Measurements from ENCODE around the gene RTN4R. TPM values are rescaled to one million over a fixed set of nuclear protein-coding genes. Genes with fewer than 3 reads are reported as not detected.

The RTN4R gene
- total RNA-seq, 2 experiments from 2014 or later: 2.8 to 3.7 TPM

DNA sequence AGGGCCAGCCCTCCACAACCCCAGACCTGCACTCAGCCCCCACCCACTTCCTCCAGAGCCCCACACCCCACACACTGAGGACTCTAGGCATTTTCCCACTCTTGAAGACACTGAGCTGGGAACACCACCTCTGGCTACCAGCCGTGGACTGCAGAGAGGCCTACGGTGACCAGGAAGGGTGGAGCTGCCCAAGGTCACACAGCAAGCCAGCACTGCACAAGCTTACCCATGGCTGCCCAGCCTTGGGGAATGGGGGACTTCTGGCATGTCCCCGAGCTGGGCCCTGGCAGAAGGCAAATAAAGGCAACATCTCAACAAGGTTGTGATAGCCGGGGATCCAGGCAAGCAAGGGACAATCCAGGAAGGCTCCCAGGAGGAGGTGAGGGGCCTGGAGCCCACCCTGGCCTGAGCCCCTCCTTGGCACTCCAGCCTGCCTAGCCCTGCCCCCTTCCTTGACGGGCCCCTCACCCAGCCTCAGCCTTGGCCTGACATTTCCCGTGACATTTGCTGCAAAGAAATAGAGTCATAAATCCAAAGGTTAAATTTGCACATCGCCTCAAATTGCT lies 5.5 kb downstream of the RTN4R start:
- POLR2A ChIA-PET: interaction anchor here (1.0 kb wide), 1 partner anchor 115 kb away, joined by 3 read pairs; no protein-coding TSS in a partner anchor
- no peak overlapping the region for H3K27ac Mint-ChIP-seq
- H3K36me3 Mint-ChIP-seq (ENCODE audit: low read depth): no peaks in the 10 kb centered on the region
- no peaks in the 10 kb centered on the region for H3K9me3 Mint-ChIP-seq
- TF ChIP-seq, protein P1, sequence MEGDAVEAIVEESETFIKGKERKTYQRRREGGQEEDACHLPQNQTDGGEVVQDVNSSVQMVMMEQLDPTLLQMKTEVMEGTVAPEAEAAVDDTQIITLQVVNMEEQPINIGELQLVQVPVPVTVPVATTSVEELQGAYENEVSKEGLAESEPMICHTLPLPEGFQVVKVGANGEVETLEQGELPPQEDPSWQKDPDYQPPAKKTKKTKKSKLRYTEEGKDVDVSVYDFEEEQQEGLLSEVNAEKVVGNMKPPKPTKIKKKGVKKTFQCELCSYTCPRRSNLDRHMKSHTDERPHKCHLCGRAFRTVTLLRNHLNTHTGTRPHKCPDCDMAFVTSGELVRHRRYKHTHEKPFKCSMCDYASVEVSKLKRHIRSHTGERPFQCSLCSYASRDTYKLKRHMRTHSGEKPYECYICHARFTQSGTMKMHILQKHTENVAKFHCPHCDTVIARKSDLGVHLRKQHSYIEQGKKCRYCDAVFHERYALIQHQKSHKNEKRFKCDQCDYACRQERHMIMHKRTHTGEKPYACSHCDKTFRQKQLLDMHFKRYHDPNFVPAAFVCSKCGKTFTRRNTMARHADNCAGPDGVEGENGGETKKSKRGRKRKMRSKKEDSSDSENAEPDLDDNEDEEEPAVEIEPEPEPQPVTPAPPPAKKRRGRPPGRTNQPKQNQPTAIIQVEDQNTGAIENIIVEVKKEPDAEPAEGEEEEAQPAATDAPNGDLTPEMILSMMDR (IDR thresholded peaks at IDR 0.05): no peak
- CTCF ChIA-PET: no interaction called here
- DNase-seq (no peak), ATAC-seq (no peak)
- no peak overlapping the region for H3K4me3 Mint-ChIP-seq
- no peaks in the 10 kb centered on the region for H3K27me3 Mint-ChIP-seq
- H3K4me1 Mint-ChIP-seq (ENCODE audit: low read depth): no peaks in the 10 kb centered on the region
- intact Hi-C loops (cut with micrococcal nuclease): no loop called here

DNA sequence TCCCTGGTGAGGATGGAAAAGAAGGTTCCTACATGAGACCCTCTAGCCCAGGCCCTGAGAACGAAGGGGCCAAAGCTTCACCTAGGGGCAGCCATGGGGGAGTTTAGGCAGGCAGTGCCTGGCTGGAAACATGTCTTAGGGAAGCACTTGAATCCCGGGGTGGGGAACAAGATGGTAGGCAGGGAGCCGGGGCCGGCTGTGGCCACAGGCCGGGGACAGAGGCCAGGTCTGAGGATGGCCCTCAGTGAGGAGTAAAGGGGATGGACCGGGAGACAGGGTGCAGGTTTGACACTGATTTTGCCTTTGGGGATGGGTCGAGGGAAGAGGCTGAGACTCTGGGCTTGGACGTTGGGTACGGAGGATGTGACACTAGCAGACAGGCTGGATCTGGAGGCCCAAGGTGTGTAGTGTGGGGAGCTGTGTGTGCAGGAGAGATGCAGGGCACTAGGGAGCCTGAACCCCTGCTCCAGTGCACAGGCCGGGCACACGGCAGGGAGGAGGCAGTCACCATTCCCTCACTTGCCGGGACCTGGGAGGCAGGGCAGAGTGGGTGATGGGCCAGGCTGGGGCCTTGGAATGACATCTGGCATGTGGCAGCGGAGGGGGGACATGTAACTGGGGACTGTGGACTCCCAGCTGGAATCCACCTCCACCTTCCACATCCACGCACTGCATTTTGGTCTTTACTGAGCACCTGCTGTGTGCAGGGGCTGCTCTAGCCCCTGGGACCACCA lies 6.1 kb downstream of the RTN4R start:
- H3K27me3 Mint-ChIP-seq: no peaks in the 10 kb centered on the region

DNA sequence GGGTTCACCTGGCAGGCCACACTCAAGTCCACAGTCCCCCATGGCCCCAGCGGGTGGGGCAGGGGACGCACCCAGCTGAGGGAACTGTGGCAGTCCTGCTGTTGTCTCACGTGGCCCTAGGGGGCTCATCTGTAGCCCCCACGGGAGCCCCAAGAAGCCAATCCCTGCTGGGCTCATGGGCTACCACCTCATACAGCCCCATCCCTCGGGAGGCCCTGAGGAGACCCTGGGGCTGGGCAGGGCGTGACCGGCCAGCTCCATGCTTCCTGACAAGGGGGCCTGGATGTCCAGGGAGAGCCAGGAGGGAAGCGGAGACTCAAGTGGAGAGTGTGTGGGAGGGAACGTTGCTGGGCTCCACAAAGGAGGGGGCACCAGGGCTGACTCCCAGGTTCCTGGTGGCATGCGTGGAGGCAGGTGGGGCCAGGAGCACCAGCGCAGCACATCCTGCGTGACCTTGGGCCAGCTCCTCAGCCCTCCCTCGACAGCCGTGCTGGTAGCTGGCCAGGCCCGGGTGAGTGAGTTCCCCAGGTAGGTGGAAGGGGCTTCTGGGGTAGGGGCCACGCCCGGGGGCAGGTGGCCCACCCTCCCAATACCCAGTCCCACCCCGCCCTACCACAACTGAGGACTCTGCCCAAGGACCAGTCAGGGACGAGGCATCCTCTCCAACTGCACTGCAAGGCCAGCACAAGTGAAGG lies 7.9 kb downstream of the RTN4R start:
- H3K4me1 Mint-ChIP-seq (ENCODE audit: low read depth): no peaks in the 10 kb centered on the region
- no peaks in the 10 kb centered on the region for H3K36me3 Mint-ChIP-seq (ENCODE audit: low read depth)
- DNase-seq (no peak), ATAC-seq (no peak)
- POLR2A ChIA-PET: no interaction called here
- no peaks in the 10 kb centered on the region for H3K9me3 Mint-ChIP-seq
- CTCF ChIA-PET: no interaction called here
- no peak overlapping the region for H3K27ac Mint-ChIP-seq
- intact Hi-C loops (cut with micrococcal nuclease): no loop called here
- TF ChIP-seq, protein P1 (IDR thresholded peaks at IDR 0.05): no peak
- no peak overlapping the region for H3K4me3 Mint-ChIP-seq
- no peaks in the 10 kb centered on the region for H3K27me3 Mint-ChIP-seq

More for the DNA sequence above, 6.1 kb downstream of the RTN4R start:
- TF ChIP-seq, protein P1 (IDR thresholded peaks at IDR 0.05): no peak
- ATAC-seq (no peak), DNase-seq (no peak)
- H3K27ac Mint-ChIP-seq: no peak overlapping the region
- no peaks in the 10 kb centered on the region for H3K4me1 Mint-ChIP-seq (ENCODE audit: low read depth)
- H3K9me3 Mint-ChIP-seq: no peaks in the 10 kb centered on the region
- H3K4me3 Mint-ChIP-seq: no peak overlapping the region
- POLR2A ChIA-PET: no interaction called here
- CTCF ChIA-PET: no interaction called here
- no peaks in the 10 kb centered on the region for H3K36me3 Mint-ChIP-seq (ENCODE audit: low read depth)
- intact Hi-C loops (cut with micrococcal nuclease): no loop called here

DNA sequence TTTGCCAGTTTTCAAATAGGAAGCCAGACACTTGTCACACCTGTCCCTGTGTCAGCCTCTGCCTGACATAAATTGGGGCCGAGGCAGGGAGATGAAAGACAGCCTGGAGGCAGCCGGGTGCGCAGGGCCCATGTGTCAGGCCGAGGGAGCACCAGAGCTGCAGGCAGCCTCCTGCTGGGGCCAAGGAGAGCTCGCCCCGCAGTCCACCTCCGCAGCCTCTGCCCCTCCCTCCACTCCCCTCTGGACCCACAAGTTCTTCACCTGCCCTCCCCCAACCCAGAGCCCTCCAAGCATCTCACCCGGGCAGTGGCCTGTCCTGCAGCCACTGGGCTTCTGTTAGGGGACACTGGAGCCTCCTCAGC lies 8.8 kb downstream of the RTN4R start:
- H3K4me3 Mint-ChIP-seq: no peak overlapping the region
- no peak overlapping the region for H3K27ac Mint-ChIP-seq
- POLR2A ChIA-PET: no interaction called here
- peaks cover 6% of the 10 kb centered on the region for H3K4me1 Mint-ChIP-seq (ENCODE audit: low read depth)
- intact Hi-C loops (cut with micrococcal nuclease): no loop called here
- ATAC-seq (no peak), DNase-seq (no peak)
- CTCF ChIA-PET: interaction anchor here (0.9 to 2.0 kb wide), 9 partner anchors 14 to 106 kb away, joined by 3 to 10 read pairs (median 4); no protein-coding TSS in a partner anchor
- H3K9me3 Mint-ChIP-seq: no peaks in the 10 kb centered on the region
- no peaks in the 10 kb centered on the region for H3K27me3 Mint-ChIP-seq
- no peaks in the 10 kb centered on the region for H3K36me3 Mint-ChIP-seq (ENCODE audit: low read depth)
- TF ChIP-seq, protein P1 (IDR thresholded peaks at IDR 0.05): no peak
